H1 (cell line): ENCODE measurements around the gene SUGP1. TPM values are rescaled to one million over a fixed set of nuclear protein-coding genes. Genes with fewer than 3 reads are reported as not detected.

Experiments used
- ASH2L ChIP-seq: fragments of 200-600, 300-600 bp; sonication (generic); IDR thresholded peaks from one replicate; pipeline ENCODE4 v1.7.1; 2017; ENCODE audit warnings: low read length
- KDM1A ChIP-seq: fragments of 200-600, 300-600 bp; sonication (generic); IDR thresholded peaks from 2 replicates; pipeline ENCODE4 v1.7.1; 2016; ENCODE audit warnings: mild to moderate bottlenecking, low read length, borderline replicate concordance
- POLR2AphosphoS5 ChIP-seq: IDR thresholded peaks from 2 replicates; pipeline ENCODE4 v1.6.1; 2011; ENCODE audit warnings: low read depth, low read length
- RBBP5 ChIP-seq: IDR thresholded peaks from 2 replicates; pipeline ENCODE4 v1.7.1; 2012; ENCODE audit warnings: low read depth, mild to moderate bottlenecking, inconsistent platforms, low read length, moderate library complexity, borderline replicate concordance
- RNF2 ChIP-seq: fragments of 200-900, 300-1000 bp; sonication (generic); IDR thresholded peaks from 2 replicates; pipeline ENCODE4 v1.7.1; 2016; ENCODE audit warnings: borderline replicate concordance, low read depth, mild to moderate bottlenecking, antibody characterized with exemption, low read length; ENCODE audit not compliant: poor library complexity, severe bottlenecking; ENCODE audit errors: missing control alignments
- SUZ12 ChIP-seq: fragments of 200-600 bp; sonication (generic); IDR thresholded peaks from 2 replicates; pipeline ENCODE4 v1.6.1; 2012; ENCODE audit warnings: mild to moderate bottlenecking, inconsistent platforms, low read length, moderate library complexity, mixed read lengths
- ZNF274 ChIP-seq: IDR thresholded peaks from 2 replicates; pipeline ENCODE4 v1.7.0; 2012; ENCODE audit warnings: low read length, borderline replicate concordance; ENCODE audit errors: extremely low read depth
- polyA plus RNA-seq, 7 experiments: library from polyadenylated mRNA; depleted of rRNA in 3 of 7; stranded (reverse) in 5 of 7; unstranded in 2 of 7; fragments of >200 nt in 5 of 7; fragments of 200-250 nt in 2 of 7; gene quantifications; 1 replicate in 5 of 7; 2 replicates in 1 of 7; 4 replicates in 1 of 7; pipeline versions ENCODE4 v1.2.1 to v1.2.3, GENCODE V29; 2011 to 2013; ENCODE audit warnings: missing spikeins in 2 of 7, mixed read lengths in 2 of 7
- total RNA-seq: library from RNA; stranded (reverse); fragmentation: NEBNext Ultra II Directional; extraction: Animal tissue kit (Norgen Biotek cat#: 25700); gene quantifications from 2 replicates; pipeline ENCODE4 v1.2.1, GENCODE V29; 2021

Gene SUGP1
- total and polyA plus RNA-seq, 2 of the 8 experiments (the other 6 are each of a cell fraction or from before 2014, with no cell fraction given): 38.5 to 65.2 TPM

GRCh38 chr19:19274146-19274545, 46.2 kb downstream of the SUGP1 start (continued):
- TF ChIP-seq RNF2: no peak
- TF ChIP-seq SUZ12: no peak
- TF ChIP-seq POLR2AphosphoS5: no peak
- no peak for TF ChIP-seq KDM1A
- TF ChIP-seq RBBP5: no peak
- TF ChIP-seq ZNF274: no peak
- TF ChIP-seq ASH2L: no peak
